ENCODE measurements around the gene KIAA1217. TPM values are rescaled to one million over a fixed set of nuclear protein-coding genes. Genes with fewer than 3 reads are reported as not detected.

Gene KIAA1217
- total and polyA plus RNA-seq, 8 donors = 11.9 to 36.7 (median 19.8) TPM

GRCh38 chr10:24378126-24378920 lies 169.4 kb downstream of the KIAA1217 start:
- DNase-seq (no peak), FAIRE-seq (no peak), ATAC-seq (no peak)
- intact Hi-C loops (cut with DNase I) = no loop called here
- 83 to 90% methylated on average over 6 of the region's 6 CpGs for WGBS, 2 donors
- Histone ChIP-seq H3K4me3 (no peak overlapping the region), H3K27ac (no peak overlapping the region), H3K9me3 (no peaks in the 10 kb centered on the region), H3K4me1 (peaks cover 0 to 6% (median 4%) of the 10 kb centered on the region in 3 donors), H3K27me3 (no peaks in the 10 kb centered on the region), H3K36me3 (no peaks in the 10 kb centered on the region)
- TF ChIP-seq, protein P1, sequence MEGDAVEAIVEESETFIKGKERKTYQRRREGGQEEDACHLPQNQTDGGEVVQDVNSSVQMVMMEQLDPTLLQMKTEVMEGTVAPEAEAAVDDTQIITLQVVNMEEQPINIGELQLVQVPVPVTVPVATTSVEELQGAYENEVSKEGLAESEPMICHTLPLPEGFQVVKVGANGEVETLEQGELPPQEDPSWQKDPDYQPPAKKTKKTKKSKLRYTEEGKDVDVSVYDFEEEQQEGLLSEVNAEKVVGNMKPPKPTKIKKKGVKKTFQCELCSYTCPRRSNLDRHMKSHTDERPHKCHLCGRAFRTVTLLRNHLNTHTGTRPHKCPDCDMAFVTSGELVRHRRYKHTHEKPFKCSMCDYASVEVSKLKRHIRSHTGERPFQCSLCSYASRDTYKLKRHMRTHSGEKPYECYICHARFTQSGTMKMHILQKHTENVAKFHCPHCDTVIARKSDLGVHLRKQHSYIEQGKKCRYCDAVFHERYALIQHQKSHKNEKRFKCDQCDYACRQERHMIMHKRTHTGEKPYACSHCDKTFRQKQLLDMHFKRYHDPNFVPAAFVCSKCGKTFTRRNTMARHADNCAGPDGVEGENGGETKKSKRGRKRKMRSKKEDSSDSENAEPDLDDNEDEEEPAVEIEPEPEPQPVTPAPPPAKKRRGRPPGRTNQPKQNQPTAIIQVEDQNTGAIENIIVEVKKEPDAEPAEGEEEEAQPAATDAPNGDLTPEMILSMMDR (IDR thresholded peaks at IDR 0.05) = no peak

GRCh38 chr10:24381235-24382010 lies 172.5 kb downstream of the KIAA1217 start:
- H3K9me3 ChIP-seq = no peaks in the 10 kb centered on the region
- intact Hi-C loops (cut with DNase I) = loop anchor here in 1 of 3 donors (10.0 kb wide), 1 partner anchor 123 kb away; no protein-coding TSS in a partner anchor
- ATAC-seq (no peak), FAIRE-seq (no peak), DNase-seq (no peak)
- H3K36me3 ChIP-seq = no peaks in the 10 kb centered on the region
- 90 to 92% methylated on average over 9 of the region's 9 CpGs for WGBS, 2 donors
- H3K27me3 ChIP-seq = no peaks in the 10 kb centered on the region
- no peak overlapping the region for H3K4me3 ChIP-seq
- no peak overlapping the region for H3K27ac ChIP-seq
- peaks cover 0 to 14% (median 7%) of the 10 kb centered on the region in 3 donors for H3K4me1 ChIP-seq
- TF ChIP-seq, protein P1 (IDR thresholded peaks at IDR 0.05) = no peak

DNA sequence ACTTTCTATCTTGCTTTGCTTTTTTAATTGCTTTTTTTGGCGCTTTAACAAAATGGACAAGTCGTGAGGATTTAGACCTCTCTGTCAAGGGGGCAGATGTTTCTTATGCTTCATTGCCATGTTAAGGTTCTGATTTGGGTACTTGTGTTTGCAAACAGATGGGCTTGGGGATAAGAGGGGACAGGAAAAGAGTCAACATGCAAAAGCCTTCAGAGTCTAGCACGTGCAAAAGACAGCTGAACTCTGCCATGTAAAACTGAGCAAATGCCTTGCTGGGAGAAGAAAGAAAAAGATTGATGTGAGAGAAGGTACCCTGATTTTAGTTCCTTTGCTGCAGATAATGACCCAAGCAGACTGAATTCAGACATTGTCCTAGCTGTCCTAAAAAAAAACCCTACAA lies 173.1 kb downstream of the KIAA1217 start:
- Histone ChIP-seq H3K4me3 (no peak overlapping the region), H3K36me3 (no peaks in the 10 kb centered on the region), H3K9me3 (no peaks in the 10 kb centered on the region), H3K4me1 (peaks cover 0 to 14% (median 7%) of the 10 kb centered on the region in 3 donors), H3K27me3 (no peaks in the 10 kb centered on the region), H3K27ac (peak overlapping the region in 3 of 4 donors; percentile 5 to 96 (median 87))
- TF ChIP-seq, protein P1 (IDR thresholded peaks at IDR 0.05) = no peak
- FAIRE-seq (no peak), ATAC-seq (no peak), DNase-seq (no peak)
- 53 to 57% methylated on average over 3 of the region's 3 CpGs for WGBS, 2 donors
- intact Hi-C loops (cut with DNase I) = loop anchor here in 1 of 3 donors (10.0 kb wide), 1 partner anchor 123 kb away; no protein-coding TSS in a partner anchor

DNA sequence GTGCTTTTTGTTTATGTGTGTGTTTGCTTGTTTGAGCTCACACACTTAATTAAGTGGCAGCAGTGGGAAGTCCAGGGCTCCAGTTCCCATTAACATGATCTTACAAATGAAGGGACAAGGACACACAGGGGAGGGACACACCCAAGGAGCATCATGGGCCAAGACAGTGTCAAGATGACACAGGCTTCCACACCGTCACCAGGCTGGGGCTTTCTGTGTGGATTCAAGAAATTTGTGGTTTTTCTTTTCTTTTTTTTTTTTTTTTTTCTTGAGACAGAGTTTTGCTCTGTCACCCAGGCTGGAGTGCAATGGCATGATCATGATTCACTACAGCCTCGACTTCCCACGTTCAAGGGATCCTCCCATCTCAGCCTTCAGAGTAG lies 173.6 kb downstream of the KIAA1217 start:
- ATAC-seq (no peak), DNase-seq (no peak), FAIRE-seq (no peak)
- TF ChIP-seq, protein P1 (IDR thresholded peaks at IDR 0.05) = no peak
- Histone ChIP-seq H3K9me3 (no peaks in the 10 kb centered on the region), H3K36me3 (no peaks in the 10 kb centered on the region), H3K4me3 (no peak overlapping the region), H3K27ac (peak overlapping the region; percentile 22 to 96 (median 80)), H3K4me1 (peaks cover 0 to 14% (median 7%) of the 10 kb centered on the region in 3 donors), H3K27me3 (no peaks in the 10 kb centered on the region)
- 47 to 89% methylated on average over 3 of the region's 3 CpGs for WGBS, 2 donors
- intact Hi-C loops (cut with DNase I) = loop anchor here in 1 of 3 donors (10.0 kb wide), 1 partner anchor 122 kb away; no protein-coding TSS in a partner anchor
